PC-3 (cell line): ENCODE measurements around the gene NUP210L. TPM values are rescaled to one million over a fixed set of nuclear protein-coding genes. Genes with fewer than 3 reads are reported as not detected.

ENCODE experiments used
- ATAC-seq: fragments of 200-7000 bp; cut with Tn5 transposase; 2 replicates; pipeline ENCODE4 v1.9.1; 2020; ENCODE audit warnings: mild to moderate bottlenecking, moderate library complexity
- BruUV-seq: library from RNA; stranded (reverse); fragments of 400-500 nt; replicated peaks from 2 replicates; lab custom pipeline; 2021; lab: Mats Ljungman, UMichigan
- CTCF ChIA-PET: fragments of 300-600 bp; sonication (Branson Sonifier 250); formaldehyde crosslinking; loops from one replicate; lab custom pipeline; 2022; ENCODE audit warnings: antibody characterized with exemption; lab: Charles Lee
- POLR2A ChIA-PET: fragments of 300-600 bp; sonication (Branson Sonifier 250); formaldehyde crosslinking; loops from one replicate; lab custom pipeline; 2022; ENCODE audit warnings: antibody characterized with exemption; ENCODE audit not compliant: unreplicated experiment; lab: Charles Lee
- DNase-seq: peaks from one replicate; pipeline ENCODE4 v3.0.0-alpha.2; 2015
- H2AFZ ChIP-seq: fragments of 300-600 bp; sonication (generic); 2 replicates; pipeline ENCODE4 v1.6.0; 2016; ENCODE audit warnings: antibody characterized with exemption, low read length
- H3F3A ChIP-seq: fragments of 300-600 bp; sonication (generic); one replicate; pipeline ENCODE4 v1.6.0; 2017; ENCODE audit warnings: antibody characterized with exemption, low read length, control low read depth, mild to moderate bottlenecking; ENCODE audit not compliant: unreplicated experiment
- H3K27ac ChIP-seq: fragments of 300-600 bp; sonication (generic); 2 replicates; pipeline ENCODE4 v1.5.1; 2016; ENCODE audit warnings: mild to moderate bottlenecking, low read length
- H3K27me3 ChIP-seq: fragments of 300-600 bp; sonication (generic); 2 replicates; pipeline ENCODE4 v1.6.1; 2016; ENCODE audit warnings: low read length, mixed read lengths
- H3K36me3 ChIP-seq: fragments of 300-600 bp; sonication (generic); 2 replicates; pipeline ENCODE4 v1.6.1; 2016; ENCODE audit warnings: low read depth, mixed run types, low read length, mixed read lengths
- H3K4me1 ChIP-seq: fragments of 300-600 bp; sonication (generic); 2 replicates; pipeline ENCODE4 v1.5.1; 2016; ENCODE audit warnings: low read length; ENCODE audit not compliant: insufficient read depth
- H3K4me2 ChIP-seq: fragments of 300-600 bp; sonication (generic); 2 replicates; pipeline ENCODE4 v1.6.0; 2016; ENCODE audit warnings: low read length
- H3K4me3 ChIP-seq: fragments of 300-600 bp; sonication (generic); 2 replicates; pipeline ENCODE4 v1.5.1; 2016; ENCODE audit warnings: mild to moderate bottlenecking, low read length, mixed read lengths
- H3K79me2 ChIP-seq: fragments of 300-600 bp; sonication (generic); 2 replicates; pipeline ENCODE4 v1.6.1; 2017; ENCODE audit warnings: low read length, mixed read lengths
- H3K9ac ChIP-seq: fragments of 300-600 bp; sonication (generic); 2 replicates; pipeline ENCODE4 v1.6.0; 2016; ENCODE audit warnings: mild to moderate bottlenecking, low read length
- H3K9me2 ChIP-seq: fragments of 300-600 bp; sonication (generic); replicated peaks from 2 replicates; pipeline ENCODE4 v1.6.1; 2016; ENCODE audit warnings: mixed run types, low read length, mixed read lengths
- H3K9me3 ChIP-seq: fragments of 300-600 bp; sonication (generic); 2 replicates; pipeline ENCODE4 v1.6.1; 2016; ENCODE audit warnings: low read length, mixed read lengths
- H4K20me1 ChIP-seq: fragments of 300-600 bp; sonication (generic); 2 replicates; pipeline ENCODE4 v1.6.1; 2016; ENCODE audit warnings: low read length, mixed read lengths
- CTCF ChIP-seq: fragments of 300-600 bp; sonication (generic); conservative IDR thresholded peaks from 2 replicates; pipeline ENCODE4 v1.5.1; 2017; ENCODE audit warnings: antibody characterized with exemption, low read depth, mild to moderate bottlenecking, low read length
- EZH2 ChIP-seq: fragments of 300-600 bp; sonication (generic); IDR thresholded peaks from one replicate; pipeline ENCODE4 v1.6.1; 2017; ENCODE audit warnings: antibody characterized with exemption, mild to moderate bottlenecking, low read length; ENCODE audit not compliant: unreplicated experiment
- EZH2phosphoT487 ChIP-seq: fragments of 300-600 bp; sonication (generic); IDR thresholded peaks from 2 replicates; pipeline ENCODE4 v1.6.1; 2018; ENCODE audit warnings: mild to moderate bottlenecking, antibody characterized with exemption, low read length, borderline replicate concordance
- intact Hi-C: fragments of 100-400 bp; cut with micrococcal nuclease; formaldehyde crosslinking; loops from 2 replicates; pipeline ENCODE4 v1.9.0; 2023
- total RNA-seq: library from RNA; depleted of rRNA; stranded (reverse); fragments of >200 nt; gene quantifications from 2 replicates; pipeline ENCODE4 v1.2.3, GENCODE V29; 2014

The NUP210L gene
- total RNA-seq, 1 experiment from 2014 or later: 0.04 TPM

- Histone ChIP-seq H3K4me2 (peak within 1 kb of the TSS; percentile 83), H3K9me2 (no peaks in the 10 kb centered on the region), H3F3A (peaks cover 7% of the 10 kb centered on the region), H3K27ac (peak within 1 kb of the TSS; percentile 36), H4K20me1 (peaks cover 10% of the 10 kb centered on the region), H3K4me3 (peak within 1 kb of the TSS; percentile 97), H2AFZ (peak within 1 kb of the TSS; percentile 96), H3K9me3 (no peaks in the 10 kb centered on the region), H3K9ac (peak within 1 kb of the TSS; percentile 88), H3K4me1 (peaks cover 41% of the 10 kb centered on the region), H3K79me2 (peaks cover 70% of the 10 kb centered on the region), H3K27me3 (no peaks in the 10 kb centered on the region), H3K36me3 (peaks cover 5% of the 10 kb centered on the region; the same call in 1 of the 2 replicates)
- BruUV-seq: no TSS peak
- intact Hi-C loops: loop anchor here (1.0 kb wide), 2 partner anchors 12 to 19 kb away; partner anchors contain the start of genes DENND4B and JTB
- DNase-seq: peak; percentile 99
- TF ChIP-seq EZH2 (no peak), CTCF (peak; percentile 31; the same call in 1 of the 2 replicates), EZH2phosphoT487 (no peak)
- CTCF ChIA-PET: interaction anchor here (1.0 kb wide), 1 partner anchor 12 kb away, joined by 3 read pairs; the partner anchor contains the start of gene DENND4B
- ATAC-seq: peak; percentile 79
- POLR2A ChIA-PET: interaction anchor here (0.6 to 0.8 kb wide), 4 partner anchors 12 to 54 kb away, joined by 4 to 11 read pairs (median 4); partner anchors contain the start of genes JTB and RPS27
Observed at GRCh38 chr1:153958111-153958960, 196.5 kb downstream of the NUP210L start, which contains the start of gene CRTC2. TSS of gene CRTC2 (minus strand) at chr1:153958612. CDS start at chr1:153958497, 115 bp downstream.

- DNase-seq (no peak), ATAC-seq (peak; percentile 7)
- H3K9me3 ChIP-seq: no peaks in the 10 kb centered on the region
- H3K27ac ChIP-seq: no peak overlapping the region
- H4K20me1 ChIP-seq: peaks cover 10% of the 10 kb centered on the region
- H3F3A ChIP-seq: peaks cover 7% of the 10 kb centered on the region
- no peak for TF ChIP-seq EZH2phosphoT487
- no peak for TF ChIP-seq EZH2
- no peak for TF ChIP-seq CTCF
- peak overlapping the region; percentile 88 for H3K9ac ChIP-seq
- ChIA-PET POLR2A (no interaction called here), CTCF (interaction anchor here (1.0 kb wide), 1 partner anchor 11 kb away, joined by 3 read pairs; the partner anchor contains the start of gene DENND4B)
- intact Hi-C loops: loop anchor here (1.0 kb wide), 2 partner anchors 11 to 20 kb away; partner anchors contain the start of genes DENND4B and JTB
- no TSS peak for BruUV-seq
- peaks cover 37% of the 10 kb centered on the region for H3K4me1 ChIP-seq
- H3K4me2 ChIP-seq: peak overlapping the region; percentile 83
- H3K79me2 ChIP-seq: peaks cover 66% of the 10 kb centered on the region
- peaks cover 7% of the 10 kb centered on the region; the same call in 1 of the 2 replicates for H3K36me3 ChIP-seq
- no peaks in the 10 kb centered on the region for H3K27me3 ChIP-seq
- H3K4me3 ChIP-seq: peak overlapping the region; percentile 97
- H2AFZ ChIP-seq: peak overlapping the region; percentile 96
- H3K9me2 ChIP-seq: no peaks in the 10 kb centered on the region
Observed at GRCh38 chr1:153957744-153958110, 197.1 kb downstream of the NUP210L start.
